Measurements from ENCODE around the gene ITGB6. TPM values are rescaled to one million over a fixed set of nuclear protein-coding genes. Genes with fewer than 3 reads are reported as not detected.

Gene ITGB6
- total RNA-seq, 4 donors from 2014 or later: 0.59 to 1.5 TPM; not detected in 2

GRCh38 chr2:160168878-160169277, 31.2 kb downstream of the ITGB6 start:
- peaks cover 0 to 7% of the 10 kb centered on the region in 2 donors for H3K4me1 ChIP-seq
- no peaks in the 10 kb centered on the region for H3K9me3 ChIP-seq
- H3K4me3 ChIP-seq: no peak overlapping the region
- intact Hi-C loops (cut with DNase I; ENCODE audit: low total_unique reads): no loop called here
- H3K36me3 ChIP-seq: no peaks in the 10 kb centered on the region
- DNase-seq: no peak
- no peak overlapping the region for H3K27ac ChIP-seq
- no peak for TF ChIP-seq CTCF (IDR thresholded peaks at IDR 0.05)
- TF ChIP-seq POLR2A (IDR thresholded peaks at IDR 0.05): no peak
- no peaks in the 10 kb centered on the region for H3K27me3 ChIP-seq

DNA sequence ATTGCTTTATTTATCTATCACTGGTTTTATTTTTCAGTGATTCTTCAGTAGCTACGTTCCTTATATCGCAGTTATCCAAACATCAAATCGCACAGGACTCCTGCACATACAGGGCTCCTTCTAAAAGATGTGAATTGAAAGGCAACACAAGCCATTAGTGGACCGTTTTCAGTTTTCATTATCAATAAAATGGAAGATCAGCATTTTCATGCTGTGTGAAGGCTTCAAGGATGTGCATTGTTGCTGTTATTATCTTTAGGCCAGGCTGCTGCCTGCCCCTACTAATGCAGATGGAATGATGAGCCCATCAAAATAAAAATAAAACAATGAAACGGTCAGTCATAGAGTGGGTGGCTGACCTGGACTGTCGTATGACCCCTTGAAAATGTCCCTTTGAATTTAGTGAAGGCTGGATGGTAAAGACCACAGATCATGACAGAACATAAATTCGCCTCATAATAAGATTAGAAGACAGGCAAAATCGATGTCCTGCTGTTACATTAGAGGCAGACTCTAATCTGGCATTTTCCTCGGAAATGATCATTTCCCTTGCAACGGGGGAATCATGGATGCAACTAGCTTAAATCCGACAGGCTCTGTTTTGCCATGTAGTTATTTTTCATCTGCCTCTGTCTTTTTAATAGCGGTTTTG, 32.9 kb downstream of the ITGB6 start:
- intact Hi-C loops (cut with DNase I; ENCODE audit: low total_unique reads): no loop called here
- TF ChIP-seq CTCF (IDR thresholded peaks at IDR 0.05) (no peak), POLR2A (IDR thresholded peaks at IDR 0.05) (no peak)
- Histone ChIP-seq H3K4me3 (no peak overlapping the region), H3K4me1 (peaks cover 0 to 7% of the 10 kb centered on the region in 2 donors), H3K27ac (peak overlapping the region; percentile 13 to 28), H3K9me3 (no peaks in the 10 kb centered on the region), H3K27me3 (no peaks in the 10 kb centered on the region), H3K36me3 (no peaks in the 10 kb centered on the region)
- DNase-seq: no peak

GRCh38 chr2:160165996-160166395, 34.1 kb downstream of the ITGB6 start:
- H3K4me3 ChIP-seq: no peak overlapping the region
- H3K4me1 ChIP-seq: peaks cover 0 to 7% of the 10 kb centered on the region in 2 donors
- DNase-seq: no peak
- no peaks in the 10 kb centered on the region for H3K9me3 ChIP-seq
- peak overlapping the region; percentile 40 to 73 for H3K27ac ChIP-seq
- no peaks in the 10 kb centered on the region for H3K27me3 ChIP-seq
- H3K36me3 ChIP-seq: no peaks in the 10 kb centered on the region
- TF ChIP-seq CTCF (IDR thresholded peaks at IDR 0.05): no peak
- no peak for TF ChIP-seq POLR2A (IDR thresholded peaks at IDR 0.05)
- intact Hi-C loops (cut with DNase I; ENCODE audit: low total_unique reads): no loop called here

DNA sequence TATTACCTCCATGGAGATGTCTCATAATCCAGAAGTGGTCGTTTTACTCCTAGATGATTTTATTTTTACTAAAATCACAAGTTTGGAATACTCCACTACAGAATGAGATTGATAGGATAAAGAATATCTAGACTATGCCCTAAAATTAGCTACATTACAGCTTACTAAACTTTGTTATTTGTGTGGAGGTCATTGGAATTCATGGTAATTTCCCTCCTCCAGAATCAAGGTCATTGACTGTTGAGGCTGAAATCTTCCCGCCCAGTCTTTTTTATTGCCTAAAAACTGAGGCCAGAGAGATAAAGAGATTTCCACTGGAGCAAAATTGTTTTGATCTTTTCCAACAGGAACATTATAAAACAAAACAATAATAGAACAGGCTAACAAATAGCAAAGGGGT, 35.0 kb downstream of the ITGB6 start:
- peak overlapping the region; percentile 40 to 73 for H3K27ac ChIP-seq
- intact Hi-C loops (cut with DNase I; ENCODE audit: low total_unique reads): no loop called here
- no peak for TF ChIP-seq CTCF (IDR thresholded peaks at IDR 0.05)
- TF ChIP-seq POLR2A (IDR thresholded peaks at IDR 0.05): no peak
- DNase-seq: no peak
- no peaks in the 10 kb centered on the region for H3K36me3 ChIP-seq
- H3K9me3 ChIP-seq: no peaks in the 10 kb centered on the region
- no peak overlapping the region for H3K4me3 ChIP-seq
- H3K27me3 ChIP-seq: no peaks in the 10 kb centered on the region
- H3K4me1 ChIP-seq: peaks cover 0 to 7% of the 10 kb centered on the region in 2 donors

DNA sequence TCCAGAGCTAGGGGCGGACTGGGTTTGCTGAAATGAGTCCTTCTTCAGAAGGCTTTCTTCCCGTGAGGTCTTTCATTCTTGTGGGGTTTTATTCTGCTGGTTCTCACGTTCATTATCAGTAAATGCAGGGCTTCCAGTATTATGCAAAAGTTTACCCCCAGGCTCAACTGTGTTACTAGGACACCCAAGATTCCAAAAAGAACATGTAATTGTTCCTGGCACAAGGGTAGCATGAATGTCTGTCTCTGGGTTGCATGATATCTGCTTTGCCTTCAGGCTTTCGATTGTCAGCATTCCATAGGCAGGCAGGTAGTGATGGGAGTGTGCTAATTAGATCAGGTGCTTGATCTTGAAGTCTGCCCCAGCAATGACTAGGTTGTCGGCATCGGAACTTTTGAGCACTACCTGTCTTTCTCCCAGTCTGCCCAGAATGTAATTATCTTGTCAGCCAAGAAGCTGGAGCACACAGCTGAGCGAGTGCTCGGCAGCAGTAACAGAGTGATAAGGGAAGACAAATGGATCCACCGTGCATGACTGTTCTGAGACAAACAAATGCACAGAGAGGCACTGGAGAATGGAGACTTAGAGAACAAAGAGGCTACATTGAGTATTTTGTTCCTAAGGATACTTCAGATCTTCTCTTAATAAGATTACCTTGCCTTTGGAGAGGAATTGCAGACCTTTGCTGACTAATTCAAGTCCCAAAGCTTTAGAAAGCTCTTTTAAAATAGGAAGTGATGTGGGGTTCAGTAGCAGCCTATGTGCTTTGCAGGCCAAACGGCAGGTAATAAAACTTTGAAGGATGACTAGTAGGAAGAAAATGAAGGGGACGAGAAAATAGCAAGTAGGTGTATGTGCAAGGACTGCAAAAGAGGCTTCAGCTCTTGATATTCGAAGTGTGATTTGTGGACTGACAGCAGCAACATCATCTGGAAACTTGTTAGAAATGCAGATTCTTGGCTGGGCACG, 41.9 kb downstream of the ITGB6 start:
- H3K27me3 ChIP-seq: no peaks in the 10 kb centered on the region
- TF ChIP-seq POLR2A (IDR thresholded peaks at IDR 0.05): no peak
- TF ChIP-seq CTCF (IDR thresholded peaks at IDR 0.05): no peak
- DNase-seq: no peak
- H3K27ac ChIP-seq: peak overlapping the region; percentile 59 to 67
- H3K4me3 ChIP-seq: no peak overlapping the region
- peaks cover 0 to 5% of the 10 kb centered on the region in 2 donors for H3K4me1 ChIP-seq
- no peaks in the 10 kb centered on the region for H3K36me3 ChIP-seq
- intact Hi-C loops (cut with DNase I; ENCODE audit: low total_unique reads): no loop called here
- H3K9me3 ChIP-seq: no peaks in the 10 kb centered on the region

All from uterus (tissue), 4 donors.